GM12878 (cell line): ENCODE results near the gene C1orf35. TPM values are rescaled to one million over a fixed set of nuclear protein-coding genes. Genes with fewer than 3 reads are reported as not detected.

ENCODE experiments used
- ASH2L ChIP-seq: fragments of 300-600, 200-600 bp; sonication (generic); IDR thresholded peaks from 2 replicates; pipeline ENCODE4 v1.6.1; 2017; ENCODE audit warnings: low read depth, mild to moderate bottlenecking, borderline replicate concordance
- CBFB ChIP-seq: IDR thresholded peaks from 2 replicates; pipeline ENCODE4 v1.6.1; 2016; ENCODE audit warnings: antibody characterized with exemption, low read depth
- CHD1 ChIP-seq: IDR thresholded peaks from 2 replicates; pipeline ENCODE4 v1.6.1; 2012; ENCODE audit warnings: low read depth, low read length, improper control_type of control experiment
- GATAD2B ChIP-seq: fragments of 450-650 bp; conservative IDR thresholded peaks from 2 replicates; pipeline ENCODE4 v1.6.1; 2017; ENCODE audit warnings: low read depth, mild to moderate bottlenecking, moderate library complexity
- IRF4 ChIP-seq: IDR thresholded peaks from 2 replicates; pipeline ENCODE4 v1.6.1; 2011; ENCODE audit warnings: low read depth, low read length
- MTA2 ChIP-seq: fragments of 450-650 bp; IDR thresholded peaks from 2 replicates; pipeline ENCODE4 v1.6.1; 2016; ENCODE audit warnings: low read depth, mild to moderate bottlenecking, moderate library complexity
- MYB ChIP-seq: fragments of 150-350 bp; IDR thresholded peaks from 2 replicates; pipeline ENCODE4 v1.6.1; 2014; ENCODE audit warnings: mild to moderate bottlenecking, low read depth, low read length, borderline replicate concordance
- NR2F1 ChIP-seq: fragments of 450-650 bp; conservative IDR thresholded peaks from 2 replicates; pipeline ENCODE4 v1.6.1; 2017; ENCODE audit warnings: mild to moderate bottlenecking
- PBX3 ChIP-seq: IDR thresholded peaks from 2 replicates; pipeline ENCODE4 v1.6.1; 2011; ENCODE audit warnings: mild to moderate bottlenecking, low read depth, low read length, moderate library complexity; ENCODE audit not compliant: insufficient replicate concordance
- POLR2A ChIP-seq: IDR thresholded peaks from 2 replicates; pipeline ENCODE4 v1.6.1; 2011; ENCODE audit warnings: low read depth, mild to moderate bottlenecking, low read length
- POLR2AphosphoS2 ChIP-seq: IDR thresholded peaks from 2 replicates; pipeline ENCODE4 v1.6.1; 2011; ENCODE audit warnings: low read depth, mild to moderate bottlenecking, low read length, improper control_type of control experiment, moderate library complexity
- RELB ChIP-seq: fragments of 450-650 bp; IDR thresholded peaks from 2 replicates; pipeline ENCODE4 v1.6.1; 2017; ENCODE audit warnings: low read depth, mild to moderate bottlenecking, moderate library complexity
- SUPT20H ChIP-seq: IDR thresholded peaks from 2 replicates; pipeline ENCODE4 v1.6.1; 2011; ENCODE audit warnings: low read depth, mild to moderate bottlenecking, low read length, moderate library complexity, borderline replicate concordance; ENCODE audit not compliant: control insufficient read depth
- TAF1 ChIP-seq: IDR thresholded peaks from 2 replicates; pipeline ENCODE4 v1.6.1; 2011; ENCODE audit warnings: mild to moderate bottlenecking, low read depth, low read length, borderline replicate concordance
- USF2 ChIP-seq: IDR thresholded peaks from 2 replicates; pipeline ENCODE4 v1.6.1; 2011; ENCODE audit warnings: low read depth, low read length, improper control_type of control experiment, borderline replicate concordance
- YY1 ChIP-seq: IDR thresholded peaks from 2 replicates; pipeline ENCODE4 v1.6.1; 2011; ENCODE audit warnings: low read depth, mild to moderate bottlenecking, low read length
- ZNF217 ChIP-seq: fragments of 450-650 bp; IDR thresholded peaks from 2 replicates; pipeline ENCODE4 v1.6.1; 2017; ENCODE audit warnings: antibody characterized with exemption, mild to moderate bottlenecking
- ZNF687 ChIP-seq: fragments of 450-650 bp; IDR thresholded peaks from 2 replicates; pipeline ENCODE4 v1.6.1; 2017; ENCODE audit warnings: mild to moderate bottlenecking, moderate library complexity
- polyA plus RNA-seq, 11 experiments: library from polyadenylated mRNA; depleted of rRNA in 4 of 11; unstranded in 6 of 11; stranded (reverse) in 5 of 11; fragments of >200 nt; fragmentation: Nextera tagmentation in 4 of 11; fragmentation: Illumina TruSeq in 1 of 11; extraction: Ambion mirVana in 4 of 11; extraction: Trizol in 1 of 11; gene quantifications; 1 replicate in 1 of 11; 2 replicates in 10 of 11; pipeline versions ENCODE4 v1.2.1 to v1.2.3, GENCODE V29; 2011 to 2016; ENCODE audit warnings: inconsistent platforms in 2 of 11, missing spikeins in 2 of 11, low read depth in 1 of 11
- total RNA-seq, 4 experiments: library from RNA; depleted of rRNA in 3 of 4; stranded (reverse); fragments of >200 nt in 3 of 4; fragmentation: Illumina TruSeq in 1 of 4; extraction: Trizol in 1 of 4; gene quantifications; 2 replicates each; pipeline versions ENCODE4 v1.2.1 to v1.2.3, GENCODE V29; 2013 to 2021
- TF ChIP-seq, protein P1 (sequence below): fragments of 450-650 bp; formaldehyde crosslinking; IDR thresholded peaks from 2 replicates; pipeline ENCODE4 v1.4.0; 2020; ENCODE audit warnings: mild to moderate bottlenecking, moderate library complexity

Gene C1orf35
- total and polyA plus RNA-seq, 10 of the 15 experiments (the other 5 are each of a cell fraction or from before 2014, with no cell fraction given): 2.5 to 27.0 (median 10.6) TPM

GRCh38 chr1:228139406-228139930, 36.3 kb upstream of the C1orf35 start (continued):
- TF ChIP-seq ZNF687: 0 out of 2 replicates have a peak, but pooled peaks have one; percentile 21
- TF ChIP-seq GATAD2B: no peak
- TF ChIP-seq POLR2A: no peak
- TF ChIP-seq RELB: 0 out of 2 replicates have a peak, but pooled peaks have one; percentile 42
- no peak for TF ChIP-seq CHD1
- no peak for TF ChIP-seq PBX3
- TF ChIP-seq IRF4: no peak
- no peak for TF ChIP-seq ASH2L
- TF ChIP-seq SUPT20H: no peak
- no peak for TF ChIP-seq ZNF217
- no peak for TF ChIP-seq USF2
- TF ChIP-seq MYB: no peak
- TF ChIP-seq CBFB: no peak
- TF ChIP-seq YY1: peak; percentile 54
- TF ChIP-seq, protein P1, sequence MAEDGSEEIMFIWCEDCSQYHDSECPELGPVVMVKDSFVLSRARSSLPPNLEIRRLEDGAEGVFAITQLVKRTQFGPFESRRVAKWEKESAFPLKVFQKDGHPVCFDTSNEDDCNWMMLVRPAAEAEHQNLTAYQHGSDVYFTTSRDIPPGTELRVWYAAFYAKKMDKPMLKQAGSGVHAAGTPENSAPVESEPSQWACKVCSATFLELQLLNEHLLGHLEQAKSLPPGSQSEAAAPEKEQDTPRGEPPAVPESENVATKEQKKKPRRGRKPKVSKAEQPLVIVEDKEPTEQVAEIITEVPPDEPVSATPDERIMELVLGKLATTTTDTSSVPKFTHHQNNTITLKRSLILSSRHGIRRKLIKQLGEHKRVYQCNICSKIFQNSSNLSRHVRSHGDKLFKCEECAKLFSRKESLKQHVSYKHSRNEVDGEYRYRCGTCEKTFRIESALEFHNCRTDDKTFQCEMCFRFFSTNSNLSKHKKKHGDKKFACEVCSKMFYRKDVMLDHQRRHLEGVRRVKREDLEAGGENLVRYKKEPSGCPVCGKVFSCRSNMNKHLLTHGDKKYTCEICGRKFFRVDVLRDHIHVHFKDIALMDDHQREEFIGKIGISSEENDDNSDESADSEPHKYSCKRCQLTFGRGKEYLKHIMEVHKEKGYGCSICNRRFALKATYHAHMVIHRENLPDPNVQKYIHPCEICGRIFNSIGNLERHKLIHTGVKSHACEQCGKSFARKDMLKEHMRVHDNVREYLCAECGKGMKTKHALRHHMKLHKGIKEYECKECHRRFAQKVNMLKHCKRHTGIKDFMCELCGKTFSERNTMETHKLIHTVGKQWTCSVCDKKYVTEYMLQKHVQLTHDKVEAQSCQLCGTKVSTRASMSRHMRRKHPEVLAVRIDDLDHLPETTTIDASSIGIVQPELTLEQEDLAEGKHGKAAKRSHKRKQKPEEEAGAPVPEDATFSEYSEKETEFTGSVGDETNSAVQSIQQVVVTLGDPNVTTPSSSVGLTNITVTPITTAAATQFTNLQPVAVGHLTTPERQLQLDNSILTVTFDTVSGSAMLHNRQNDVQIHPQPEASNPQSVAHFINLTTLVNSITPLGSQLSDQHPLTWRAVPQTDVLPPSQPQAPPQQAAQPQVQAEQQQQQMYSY: no peak
- TF ChIP-seq NR2F1: no peak
- peak; percentile 52; the same call in 1 of the 2 replicates for TF ChIP-seq MTA2
- TF ChIP-seq POLR2AphosphoS2: 0 out of 2 replicates have a peak, but pooled peaks have one; percentile 46
- TF ChIP-seq TAF1: no peak
- TF ChIP-seq, all 136 proteins: peak for 15
